ENCODE data around the gene CALD1.
"Not testable (repeated sequence)": the region's sequence is repeated elsewhere in the genome, so short reads cannot be mapped to it uniquely, and the experiment has no call there.

Gene CALD1

GRCh38 chr7:134966691-134967090 lies 187.3 kb downstream of the CALD1 start:
- no peaks in the 10 kb centered on the region for H3K36me3 ChIP-seq (ENCODE audit: insufficient read depth, low read length)
- peaks cover 18% of the 10 kb centered on the region for H3K27me3 ChIP-seq (ENCODE audit: insufficient read depth, low read length, poor library complexity)
- no peak overlapping the region for H3K9ac ChIP-seq (ENCODE audit: low read depth, low read length)
- ATAC-seq (ENCODE audit: insufficient read depth, low read depth) (no peak), DNase-seq (no peak)
- H3K27ac ChIP-seq (ENCODE audit: low read length) = no peak overlapping the region
- H4K20me1 ChIP-seq (ENCODE audit: insufficient read depth, low read length) = no peaks in the 10 kb centered on the region
- no peaks in the 10 kb centered on the region for H3K79me2 ChIP-seq (ENCODE audit: insufficient read depth, low read length)
- H3K4me3 ChIP-seq (ENCODE audit: low read depth in 1 of 2, low read length in 2 of 2) = no peak overlapping the region
- H3K9me3 ChIP-seq (ENCODE audit: insufficient read depth, low read length, severe bottlenecking) = no peaks in the 10 kb centered on the region
- H3K4me1 ChIP-seq (ENCODE audit: insufficient read depth, low read length) = no peaks in the 10 kb centered on the region
- H2AFZ ChIP-seq (ENCODE audit: low read depth, low read length) = no peak overlapping the region
- no peak overlapping the region for H3K4me2 ChIP-seq (ENCODE audit: insufficient read depth, low read length)
- no peak for TF ChIP-seq EZH2 (IDR thresholded peaks at IDR 0.05; ENCODE audit: borderline replicate concordance, low read depth, low read length, severe bottlenecking)
- TF ChIP-seq, protein P1, sequence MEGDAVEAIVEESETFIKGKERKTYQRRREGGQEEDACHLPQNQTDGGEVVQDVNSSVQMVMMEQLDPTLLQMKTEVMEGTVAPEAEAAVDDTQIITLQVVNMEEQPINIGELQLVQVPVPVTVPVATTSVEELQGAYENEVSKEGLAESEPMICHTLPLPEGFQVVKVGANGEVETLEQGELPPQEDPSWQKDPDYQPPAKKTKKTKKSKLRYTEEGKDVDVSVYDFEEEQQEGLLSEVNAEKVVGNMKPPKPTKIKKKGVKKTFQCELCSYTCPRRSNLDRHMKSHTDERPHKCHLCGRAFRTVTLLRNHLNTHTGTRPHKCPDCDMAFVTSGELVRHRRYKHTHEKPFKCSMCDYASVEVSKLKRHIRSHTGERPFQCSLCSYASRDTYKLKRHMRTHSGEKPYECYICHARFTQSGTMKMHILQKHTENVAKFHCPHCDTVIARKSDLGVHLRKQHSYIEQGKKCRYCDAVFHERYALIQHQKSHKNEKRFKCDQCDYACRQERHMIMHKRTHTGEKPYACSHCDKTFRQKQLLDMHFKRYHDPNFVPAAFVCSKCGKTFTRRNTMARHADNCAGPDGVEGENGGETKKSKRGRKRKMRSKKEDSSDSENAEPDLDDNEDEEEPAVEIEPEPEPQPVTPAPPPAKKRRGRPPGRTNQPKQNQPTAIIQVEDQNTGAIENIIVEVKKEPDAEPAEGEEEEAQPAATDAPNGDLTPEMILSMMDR (IDR thresholded peaks at IDR 0.05; ENCODE audit: borderline replicate concordance, extremely low read depth, low read length, poor library complexity, severe bottlenecking) = no peak

DNA sequence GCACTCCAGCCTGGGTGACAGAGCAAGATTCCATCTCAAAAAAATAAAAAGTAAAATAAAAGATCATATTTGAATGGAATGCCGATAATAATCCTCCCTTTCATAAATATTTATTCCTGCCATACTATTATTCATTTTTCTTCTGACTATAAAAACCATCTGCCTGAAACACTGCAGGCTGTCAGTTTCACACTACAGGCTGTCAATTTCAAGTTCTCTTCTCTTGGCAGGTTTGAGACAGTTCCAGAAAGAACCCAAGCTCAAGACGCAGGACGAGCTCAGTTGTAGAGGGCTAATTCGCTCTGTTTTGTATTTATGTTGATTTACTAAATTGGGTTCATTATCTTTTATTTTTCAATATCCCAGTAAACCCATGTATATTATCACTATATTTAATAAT lies 188.7 kb downstream of the CALD1 start:
- DNase-seq (no peak), ATAC-seq (ENCODE audit: insufficient read depth, low read depth) (no peak)
- H3K4me1 ChIP-seq (ENCODE audit: insufficient read depth, low read length) = no peaks in the 10 kb centered on the region
- no peaks in the 10 kb centered on the region for H3K79me2 ChIP-seq (ENCODE audit: insufficient read depth, low read length)
- no peaks in the 10 kb centered on the region for H3K36me3 ChIP-seq (ENCODE audit: insufficient read depth, low read length)
- H2AFZ ChIP-seq (ENCODE audit: low read depth, low read length) = no peak overlapping the region
- H3K9me3 ChIP-seq (ENCODE audit: insufficient read depth, low read length, severe bottlenecking) = no peaks in the 10 kb centered on the region
- H3K9ac ChIP-seq (ENCODE audit: low read depth, low read length) = no peak overlapping the region
- no peak overlapping the region for H3K4me3 ChIP-seq (ENCODE audit: low read depth in 1 of 2, low read length in 2 of 2)
- peaks cover 15% of the 10 kb centered on the region for H3K27me3 ChIP-seq (ENCODE audit: insufficient read depth, low read length, poor library complexity)
- no peaks in the 10 kb centered on the region for H4K20me1 ChIP-seq (ENCODE audit: insufficient read depth, low read length)
- H3K4me2 ChIP-seq (ENCODE audit: insufficient read depth, low read length) = no peak overlapping the region
- no peak overlapping the region for H3K27ac ChIP-seq (ENCODE audit: low read length)
- no peak for TF ChIP-seq EZH2 (IDR thresholded peaks at IDR 0.05; ENCODE audit: borderline replicate concordance, low read depth, low read length, severe bottlenecking)
- TF ChIP-seq, protein P1 (IDR thresholded peaks at IDR 0.05; ENCODE audit: borderline replicate concordance, extremely low read depth, low read length, poor library complexity, severe bottlenecking) = no peak

GRCh38 chr7:134981645-134982044 lies 202.2 kb downstream of the CALD1 start:
- not testable (repeated sequence) for ATAC-seq (ENCODE audit: insufficient read depth, low read depth); H3K36me3 ChIP-seq (ENCODE audit: insufficient read depth, low read length); H3K4me2 ChIP-seq (ENCODE audit: insufficient read depth, low read length)

GRCh38 chr7:134985894-134986362 lies 206.5 kb downstream of the CALD1 start:
- Histone ChIP-seq H2AFZ (ENCODE audit: low read depth, low read length) (peak overlapping the region; percentile 92), H3K27ac (ENCODE audit: low read length) (peak overlapping the region; percentile 80), H4K20me1 (ENCODE audit: insufficient read depth, low read length) (no peaks in the 10 kb centered on the region), H3K4me1 (ENCODE audit: insufficient read depth, low read length) (peaks cover 27% of the 10 kb centered on the region), H3K9ac (ENCODE audit: low read depth, low read length) (peak overlapping the region; percentile 79), H3K4me2 (ENCODE audit: insufficient read depth, low read length) (peak overlapping the region; percentile 87), H3K4me3 (ENCODE audit: low read depth in 1 of 2, low read length in 2 of 2) (peak overlapping the region; percentile 75 to 79), H3K36me3 (ENCODE audit: insufficient read depth, low read length) (peaks cover 10% of the 10 kb centered on the region; the same call in 1 of the 2 replicates), H3K79me2 (ENCODE audit: insufficient read depth, low read length) (peaks cover 25% of the 10 kb centered on the region), H3K27me3 (ENCODE audit: insufficient read depth, low read length, poor library complexity) (no peaks in the 10 kb centered on the region), H3K9me3 (ENCODE audit: insufficient read depth, low read length, severe bottlenecking) (no peaks in the 10 kb centered on the region)
- DNase-seq (no peak), ATAC-seq (ENCODE audit: insufficient read depth, low read depth) (no peak)
- TF ChIP-seq EZH2 (IDR thresholded peaks at IDR 0.05; ENCODE audit: borderline replicate concordance, low read depth, low read length, severe bottlenecking) = no peak

More at GRCh38 chr7:134981645-134982044, 202.2 kb downstream of the CALD1 start:
- not testable (repeated sequence) for H3K79me2 ChIP-seq (ENCODE audit: insufficient read depth, low read length); H2AFZ ChIP-seq (ENCODE audit: low read depth, low read length); H4K20me1 ChIP-seq (ENCODE audit: insufficient read depth, low read length); H3K4me1 ChIP-seq (ENCODE audit: insufficient read depth, low read length); H3K9me3 ChIP-seq (ENCODE audit: insufficient read depth, low read length, severe bottlenecking); H3K9ac ChIP-seq (ENCODE audit: low read depth, low read length); DNase-seq; H3K27me3 ChIP-seq (ENCODE audit: insufficient read depth, low read length, poor library complexity); H3K27ac ChIP-seq (ENCODE audit: low read length); H3K4me3 ChIP-seq (ENCODE audit: low read depth in 1 of 2, low read length in 2 of 2)

Data from DND-41 (cell line).